Activated CD4-positive, alpha-beta T cell treated with anti-CD3 and anti-CD28 coated beads for 4 hours (primary cell): ENCODE results near the gene WDR82.

ENCODE experiments used
- DNase-seq, 2 donors: peaks; one replicate each; pipeline ENCODE4 v3.0.0-alpha.2; 2020

The WDR82 gene

DNA sequence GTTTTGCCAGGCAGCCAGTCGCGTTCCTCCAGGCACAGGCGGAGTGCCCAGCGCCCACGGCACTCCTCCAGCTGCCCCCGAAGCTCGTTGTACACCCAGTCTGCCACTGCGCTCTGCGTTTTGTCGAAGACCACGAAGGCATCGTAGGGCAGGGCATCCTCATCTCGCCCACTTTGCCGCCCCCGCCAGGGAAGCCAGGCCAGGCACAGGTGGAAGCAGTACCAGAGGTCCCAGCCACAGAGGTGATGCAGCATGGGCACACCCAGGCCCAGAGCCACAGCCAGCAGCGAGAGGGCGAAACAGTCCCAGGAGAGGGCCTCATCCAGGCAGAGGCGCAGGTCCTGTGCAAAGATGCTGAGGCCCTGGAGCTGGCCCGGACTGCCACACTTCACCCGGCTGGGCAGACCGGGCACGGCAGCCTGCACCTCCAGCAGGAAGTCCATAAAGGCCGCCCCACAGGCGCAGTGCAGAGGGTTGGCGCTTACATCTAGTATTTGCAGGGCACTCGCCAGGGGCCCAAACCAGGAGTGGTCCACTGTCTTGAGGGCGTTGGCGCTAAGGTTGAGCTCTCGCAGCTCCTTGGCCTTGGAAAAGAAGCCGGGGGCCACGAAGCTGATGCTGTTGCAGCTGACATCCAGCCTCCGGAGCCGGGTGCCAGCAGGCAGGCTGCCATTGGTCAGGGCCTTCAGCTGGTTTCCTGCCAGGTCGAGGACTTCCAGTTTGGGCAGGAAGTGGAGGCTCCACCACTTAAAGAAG is 56.7 kb downstream of the WDR82 start:
- DNase-seq, result peak in 1 of 2 donors; percentile 45

- DNase-seq, result no peak
Measured at GRCh38 chr3:52221141-52221562, 57.3 kb downstream of the WDR82 start.

GRCh38 chr3:52220380-52221026 is 57.9 kb downstream of the WDR82 start:
- peak; percentile 79 to 89 for DNase-seq

- no peak for DNase-seq
Measured at GRCh38 chr3:52218937-52219650, 59.4 kb downstream of the WDR82 start.

- no peak for DNase-seq
Measured at GRCh38 chr3:52218454-52218853, 60.0 kb downstream of the WDR82 start.

DNA sequence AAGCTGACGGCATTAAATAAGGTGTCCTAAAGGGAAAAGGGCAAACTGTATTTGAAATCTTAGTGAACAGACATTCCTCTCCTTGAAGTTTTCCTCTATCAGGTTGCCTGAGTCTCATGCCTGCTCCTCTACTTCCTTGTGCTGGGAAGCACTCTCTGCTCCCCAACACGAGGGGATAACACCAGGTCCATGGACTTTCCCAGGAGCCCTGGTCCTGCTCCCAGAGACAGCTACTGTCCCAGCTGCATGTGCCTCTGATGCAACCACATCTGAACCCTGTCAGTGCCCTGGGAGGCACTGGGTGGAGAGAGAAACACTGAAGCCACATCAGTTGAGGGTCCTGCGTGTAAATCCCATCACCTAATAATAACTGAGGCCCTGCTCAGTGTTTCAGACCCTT is 60.4 kb downstream of the WDR82 start:
- DNase-seq, result no peak

- no peak for DNase-seq
Measured at GRCh38 chr3:52217409-52217805, 61.0 kb downstream of the WDR82 start.

- DNase-seq, result peak; percentile 63 to 71
Measured at GRCh38 chr3:52216585-52217408, 61.7 kb downstream of the WDR82 start.

- DNase-seq, result no peak
Measured at GRCh38 chr3:52215351-52215750, 63.1 kb downstream of the WDR82 start.

DNA sequence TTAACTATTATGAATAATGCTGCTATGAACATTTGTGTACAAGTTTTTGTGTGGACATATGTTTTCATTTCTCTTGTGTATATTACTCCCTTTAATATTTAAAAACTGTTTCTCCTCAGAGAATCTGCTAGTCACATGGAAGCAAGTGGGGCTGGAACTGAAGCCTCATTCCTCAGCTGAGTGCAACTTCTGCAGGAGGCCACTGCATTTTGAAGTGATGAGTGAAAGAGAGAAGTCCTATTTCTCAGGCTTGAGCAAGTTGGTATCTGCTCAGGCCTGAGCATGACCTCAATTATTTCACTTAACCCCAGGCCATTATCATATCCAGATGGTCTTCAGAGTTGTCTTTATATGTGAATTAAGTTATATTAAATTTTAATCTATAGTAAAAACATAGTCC is 64.5 kb downstream of the WDR82 start:
- no peak for DNase-seq

GRCh38 chr3:52213005-52213404 is 65.4 kb downstream of the WDR82 start:
- no peak for DNase-seq

GRCh38 chr3:52211268-52211891 is 67.1 kb downstream of the WDR82 start:
- DNase-seq, result no peak

GRCh38 chr3:52210550-52211046 is 67.9 kb downstream of the WDR82 start:
- DNase-seq, result no peak

GRCh38 chr3:52210037-52210436 is 68.4 kb downstream of the WDR82 start:
- no peak for DNase-seq

GRCh38 chr3:52208556-52208955 is 69.9 kb downstream of the WDR82 start:
- no peak for DNase-seq

DNA sequence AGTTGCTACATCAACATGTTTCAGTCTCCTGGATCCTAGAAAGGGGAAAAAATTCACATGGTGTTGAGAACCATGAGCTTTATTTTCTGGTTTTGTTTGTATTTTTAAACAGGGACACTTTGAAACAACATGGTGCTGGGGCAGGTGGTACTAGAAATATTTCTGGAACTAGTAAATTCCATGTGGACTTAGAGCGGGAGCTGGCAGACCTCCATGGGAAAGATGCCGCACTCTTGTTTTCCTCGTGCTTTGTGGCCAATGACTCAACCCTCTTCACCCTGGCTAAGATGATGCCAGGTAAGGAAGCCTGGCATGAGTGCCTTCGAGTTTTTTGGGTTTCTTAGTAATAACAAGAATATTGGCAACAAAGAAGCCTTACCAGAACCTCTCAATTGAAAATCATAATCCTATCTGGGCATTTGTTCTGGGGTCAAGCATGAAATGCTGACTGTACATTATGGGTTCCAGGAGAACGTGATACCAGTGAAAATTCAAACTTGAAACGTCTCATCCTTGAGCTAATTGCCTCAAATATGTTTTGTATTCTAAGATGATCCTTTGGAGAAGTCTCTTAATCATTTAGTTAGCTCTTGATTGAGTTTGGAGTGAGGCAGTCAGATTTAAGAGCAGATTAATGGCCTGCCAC is 72.6 kb downstream of the WDR82 start:
- DNase-seq, result no peak
